ENCODE data around the gene TRAPPC3. TPM values are rescaled to one million over a fixed set of nuclear protein-coding genes. Genes with fewer than 3 reads are reported as not detected.

Gene TRAPPC3
- total and polyA plus RNA-seq, 8 donors, result 45.5 to 71.4 (median 54.6) TPM

- ATAC-seq, result peak; percentile 59
- H3K27me3 ChIP-seq, result no peaks in the 10 kb centered on the region
Observed at GRCh38 chr1:36142121-36142520, 7.2 kb downstream of the TRAPPC3 start.

GRCh38 chr1:36139521-36139920 is 9.8 kb downstream of the TRAPPC3 start:
- Histone ChIP-seq H3K4me1 (peaks cover 9 to 61% of the 10 kb centered on the region in 2 donors), H3K4me3 (no peak overlapping the region), H3K36me3 (peaks cover 0 to 41% of the 10 kb centered on the region in 2 donors), H3K27ac (no peak overlapping the region), H3K9me3 (no peaks in the 10 kb centered on the region), H3K27me3 (no peaks in the 10 kb centered on the region)
- no peak for ATAC-seq
- intact Hi-C loops (cut with DNase I), result no loop called here
- DNase-seq, result no peak
- no peak for TF ChIP-seq CTCF (IDR thresholded peaks at IDR 0.05)

More at GRCh38 chr1:36142121-36142520, 7.2 kb downstream of the TRAPPC3 start:
- Histone ChIP-seq H3K4me1 (peaks cover 0 to 41% of the 10 kb centered on the region in 2 donors), H3K36me3 (peaks cover 0 to 37% of the 10 kb centered on the region in 2 donors), H3K27ac (peak overlapping the region; percentile 13), H3K4me3 (no peak overlapping the region), H3K9me3 (no peaks in the 10 kb centered on the region)
- no peak for TF ChIP-seq CTCF (IDR thresholded peaks at IDR 0.05)
- no peak for DNase-seq
- intact Hi-C loops (cut with DNase I), result no loop called here

- DNase-seq (no peak), ATAC-seq (no peak)
- no peak for TF ChIP-seq CTCF (IDR thresholded peaks at IDR 0.05)
- no peaks in the 10 kb centered on the region for H3K27me3 ChIP-seq
- H3K9me3 ChIP-seq, result no peaks in the 10 kb centered on the region
- no peak overlapping the region for H3K4me3 ChIP-seq
- H3K27ac ChIP-seq, result no peak overlapping the region
- H3K4me1 ChIP-seq, result peaks cover 9 to 57% of the 10 kb centered on the region in 2 donors
- intact Hi-C loops (cut with DNase I), result no loop called here
- peaks cover 0 to 41% of the 10 kb centered on the region in 2 donors for H3K36me3 ChIP-seq
Observed at GRCh38 chr1:36137776-36138175, 11.5 kb downstream of the TRAPPC3 start.

GRCh38 chr1:36137226-36137625 is 12.1 kb downstream of the TRAPPC3 start:
- Histone ChIP-seq H3K4me1 (peaks cover 9 to 51% of the 10 kb centered on the region in 2 donors), H3K27me3 (no peaks in the 10 kb centered on the region), H3K4me3 (no peak overlapping the region), H3K9me3 (no peaks in the 10 kb centered on the region), H3K36me3 (peaks cover 0 to 41% of the 10 kb centered on the region in 2 donors), H3K27ac (peak overlapping the region in 1 of 2 donors; percentile 64)
- no peak for ATAC-seq
- TF ChIP-seq CTCF (IDR thresholded peaks at IDR 0.05), result no peak
- intact Hi-C loops (cut with DNase I), result no loop called here
- DNase-seq, result no peak

- intact Hi-C loops (cut with DNase I), result no loop called here
- no peak for DNase-seq
- no peaks in the 10 kb centered on the region for H3K27me3 ChIP-seq
- no peak for TF ChIP-seq CTCF (IDR thresholded peaks at IDR 0.05)
- peak; percentile 75 for ATAC-seq
- H3K9me3 ChIP-seq, result no peaks in the 10 kb centered on the region
- H3K27ac ChIP-seq, result peak overlapping the region; percentile 14 to 64
- no peak overlapping the region for H3K4me3 ChIP-seq
- H3K4me1 ChIP-seq, result peaks cover 9 to 44% of the 10 kb centered on the region in 2 donors
- H3K36me3 ChIP-seq, result peaks cover 0 to 41% of the 10 kb centered on the region in 2 donors
Observed at GRCh38 chr1:36136535-36136934, 12.8 kb downstream of the TRAPPC3 start.

All from left lung (tissue), 10 donors.